K562 (cell line): ENCODE results near the gene CCDC88C. TPM values are rescaled to one million over a fixed set of nuclear protein-coding genes. Genes with fewer than 3 reads are reported as not detected.

Experiments used
- ATAC-seq: fragments of 200-7000 bp; cut with Tn5 transposase; 3 replicates; pipeline ENCODE4 v1.9.1; 2020; ENCODE audit warnings: moderate library complexity
- BruUV-seq: library from RNA; stranded (reverse); fragments of 400-500 nt; replicated peaks from 2 replicates; lab custom pipeline; 2021; lab: Mats Ljungman, UMichigan
- CTCF ChIA-PET: fragments of 300-600 bp; formaldehyde crosslinking; extraction: SDS; loops from one replicate; lab custom pipeline; 2021; ENCODE audit warnings: low intra/inter-chr PET ratio; lab: Yijun Ruan, JAX
- POLR2A ChIA-PET: fragments of 300-600, 350-650 bp; sonication (Branson Sonifier 250); formaldehyde crosslinking; extraction: SDS; loops from one replicate; lab custom pipeline; 2021; ENCODE audit warnings: antibody characterized with exemption, inconsistent platforms; lab: Yijun Ruan, JAX
- DNase-seq, 4 experiments: peaks; one replicate each; pipeline versions ENCODE4 v3.0.0 to v3.0.0-alpha.2; 2011 to 2018; ENCODE audit warnings: low spot score in 3 of 4, mixed read lengths in 3 of 4; ENCODE audit errors: extremely low read depth in 1 of 4
- FAIRE-seq: peaks from 2 replicates; lab custom pipeline; 2011; peaks lifted over from hg19 to GRCh38; lab: Jason Lieb, UNC
- H2AFZ ChIP-seq: 2 replicates; pipeline ENCODE4 v1.6.0; 2011; ENCODE audit warnings: low read depth, low read length, control low read depth, inconsistent platforms
- H3K27ac ChIP-seq: fragments of 200-600 bp; 3 replicates; pipeline ENCODE4 v1.8.0; 2011; ENCODE audit warnings: low read depth, mild to moderate bottlenecking, control low read depth, inconsistent platforms, low read length, moderate library complexity, mixed read lengths; ENCODE audit errors: extremely low read depth
- H3K27me3 ChIP-seq, 2 experiments: fragments of 300-600 bp in 1 of 2; 2 replicates in 1 of 2; 3 replicates in 1 of 2; pipeline versions ENCODE4 v1.6.0 to v1.8.0; 2011; ENCODE audit warnings: inconsistent platforms in 2 of 2, low read length in 2 of 2, mild to moderate bottlenecking in 1 of 2, mixed read lengths in 1 of 2, moderate library complexity in 1 of 2; ENCODE audit not compliant: control insufficient read depth in 2 of 2, insufficient read depth in 2 of 2
- H3K36me3 ChIP-seq: fragments of 300-600 bp; 3 replicates; pipeline ENCODE4 v1.8.0; 2011; ENCODE audit warnings: mild to moderate bottlenecking, low read length, inconsistent platforms; ENCODE audit not compliant: control insufficient read depth, insufficient read depth
- H3K4me1 ChIP-seq, 2 experiments: fragments of 200-600 bp in 1 of 2; replicated peaks in 1 of 2; 2 replicates in 1 of 2; 3 replicates in 1 of 2; pipeline versions ENCODE4 v1.5.1 to v1.8.0; 2011; ENCODE audit warnings: inconsistent platforms in 2 of 2, low read length in 2 of 2, mild to moderate bottlenecking in 1 of 2, mixed read lengths in 1 of 2, moderate library complexity in 1 of 2; ENCODE audit not compliant: control insufficient read depth in 2 of 2, insufficient read depth in 2 of 2
- H3K4me2 ChIP-seq: 2 replicates; pipeline ENCODE4 v1.6.1; 2011; ENCODE audit warnings: low read length, control low read depth, inconsistent platforms, mixed read lengths; ENCODE audit not compliant: insufficient read depth
- H3K4me3 ChIP-seq: fragments of 200-600 bp; sonication (generic), shearing (Covaris generic); 2 replicates; pipeline ENCODE4 v1.5.1; 2016; ENCODE audit warnings: control low read depth, inconsistent platforms
- H3K79me2 ChIP-seq: fragments of 200-600 bp; 3 replicates; pipeline ENCODE4 v1.8.0; 2011; ENCODE audit warnings: low read length, inconsistent platforms; ENCODE audit not compliant: control insufficient read depth, insufficient read depth
- H3K9ac ChIP-seq, 2 experiments: 2 replicates each; pipeline versions ENCODE4 v1.6.0 to v1.6.1; 2011; ENCODE audit warnings: low read depth in 2 of 2, low read length in 2 of 2, control low read depth in 1 of 2, inconsistent platforms in 1 of 2, mild to moderate bottlenecking in 1 of 2, mixed read lengths in 1 of 2; ENCODE audit not compliant: insufficient read depth in 1 of 2
- H3K9me1 ChIP-seq: one replicate; pipeline ENCODE4 v1.6.0; 2011; ENCODE audit warnings: inconsistent platforms, mild to moderate bottlenecking, low read length, moderate library complexity; ENCODE audit not compliant: control insufficient read depth, insufficient read depth
- H3K9me3 ChIP-seq: replicated peaks from 2 replicates; pipeline ENCODE4 v1.5.1; 2011; ENCODE audit warnings: low read depth, low read length, inconsistent platforms; ENCODE audit not compliant: control insufficient read depth, insufficient read depth
- H4K20me1 ChIP-seq: replicated peaks from 2 replicates; pipeline ENCODE4 v1.6.1; 2011; ENCODE audit warnings: low read length, inconsistent platforms, mixed read lengths; ENCODE audit not compliant: control insufficient read depth, insufficient read depth
- KLF13 ChIP-seq: fragments of 450-650 bp; IDR thresholded peaks from 2 replicates; pipeline ENCODE4 v1.6.1; 2016; ENCODE audit warnings: missing genetic modification characterization, low read depth, mild to moderate bottlenecking, missing compliant biosample characterization, moderate library complexity, borderline replicate concordance
- ZFP36 ChIP-seq: fragments of 150-350 bp; IDR thresholded peaks from 2 replicates; pipeline ENCODE4 v1.6.1; 2018; ENCODE audit warnings: low read length, low read depth; ENCODE audit not compliant: partially characterized antibody
- WGBS: fragments of 100-300 bp; shearing (Covaris generic); methylation state at CpG from one replicate; pipeline ENCODE4 v1.1.6; 2016; ENCODE audit warnings: low coverage, mixed read lengths; ENCODE audit not compliant: insufficient coverage; ENCODE audit errors: missing lambda C conversion rate; 5-methylcytosine and 5-hydroxymethylcytosine counted together
- in situ Hi-C: fragments of 300-500 bp; cut with MboI; formaldehyde crosslinking; loops from 4 replicates; pipeline ENCODE4 v1.15.0; 2018; ENCODE audit warnings: inconsistent platforms, mixed read lengths
- intact Hi-C: fragments of 100-400 bp; cut with micrococcal nuclease; formaldehyde crosslinking; loops from 2 replicates; pipeline ENCODE4 v1.14.2; 2022
- polyA plus RNA-seq, 8 experiments: library from polyadenylated mRNA; depleted of rRNA in 4 of 8; stranded (reverse) in 5 of 8; unstranded in 3 of 8; fragments of >200 nt; fragmentation: Nextera tagmentation in 2 of 8; fragmentation: Illumina TruSeq in 1 of 8; extraction: Ambion mirVana in 2 of 8; extraction: Trizol in 1 of 8; gene quantifications; 2 replicates each; pipeline versions ENCODE4 v1.2.1 to v1.2.3, GENCODE V29; 2011 to 2014; ENCODE audit warnings: inconsistent platforms in 1 of 8, missing spikeins in 1 of 8
- total RNA-seq, 7 experiments: library from RNA; depleted of rRNA in 6 of 7; stranded (reverse); fragments of >200 nt in 6 of 7; fragmentation: Illumina TruSeq in 2 of 7; extraction: Trizol in 2 of 7; gene quantifications; 2 replicates each; pipeline versions ENCODE4 v1.2.1 to v1.2.3, GENCODE V29; 2011 to 2021; ENCODE audit warnings: low replicate concordance in 1 of 7
- TF ChIP-seq, protein P1 (sequence below): fragments of 250-450 bp; sonication (Bioruptor Pico); IDR thresholded peaks from 2 replicates; pipeline ENCODE4 v1.8.0; 2022; ENCODE audit warnings: moderate library complexity, mild to moderate bottlenecking, inconsistent platforms

The CCDC88C gene
- total and polyA plus RNA-seq, 9 of the 15 experiments (the other 6 are each of a cell fraction or from before 2014, with no cell fraction given): 0.62 to 22.5 (median 10.7) TPM

- Histone ChIP-seq H3K9ac (no peak overlapping the region), H3K4me1 (peaks cover 1 to 26% of the 10 kb centered on the region in 2 experiments; a peak in 3 of 5 replicates), H3K4me2 (no peak overlapping the region), H3K79me2 (peaks cover 16% of the 10 kb centered on the region), H4K20me1 (peaks cover 30% of the 10 kb centered on the region), H3K36me3 (no peaks in the 10 kb centered on the region), H3K27ac (no peak overlapping the region), H2AFZ (no peak overlapping the region), H3K9me1 (no peaks in the 10 kb centered on the region), H3K4me3 (no peak overlapping the region), H3K9me3 (no peaks in the 10 kb centered on the region), H3K27me3 (no peaks in the 10 kb centered on the region)
- POLR2A ChIA-PET: interaction anchor here (0.7 kb wide), 1 partner anchor 36 kb away, joined by 3 read pairs; no protein-coding TSS in a partner anchor
- DNase-seq (no peak), FAIRE-seq (no peak), ATAC-seq (no peak)
- 75% methylated on average over 14 of the region's 24 CpGs for WGBS
- in situ Hi-C loops (no loop called here), intact Hi-C loops (no loop called here)
- TF ChIP-seq, protein P1, sequence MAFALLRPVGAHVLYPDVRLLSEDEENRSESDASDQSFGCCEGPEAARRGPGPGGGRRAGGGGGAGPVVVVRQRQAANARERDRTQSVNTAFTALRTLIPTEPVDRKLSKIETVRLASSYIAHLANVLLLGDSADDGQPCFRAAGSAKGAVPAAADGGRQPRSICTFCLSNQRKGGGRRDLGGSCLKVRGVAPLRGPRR: no peak
- TF ChIP-seq ZFP36: peak; percentile 57
- no peak for TF ChIP-seq KLF13
- BruUV-seq: no TSS peak
- CTCF ChIA-PET: no interaction called here
Observed at GRCh38 chr14:91369628-91370445, 47.8 kb downstream of the CCDC88C start.
